Common myeloid progenitor, CD34-positive (primary cell): ENCODE results near the gene DTWD2.
"Not testable (repeated sequence)": the region's sequence is repeated elsewhere in the genome, so short reads cannot be mapped to it uniquely, and the experiment has no call there.

Experiments used
- CTCF ChIA-PET: fragments of 350-600 bp; sonication (Branson Sonifier 250); formaldehyde crosslinking; loops from one replicate; lab custom pipeline; 2021; ENCODE audit warnings: antibody characterized with exemption; lab: Charles Lee
- POLR2A ChIA-PET: fragments of 350-600 bp; sonication (Branson Sonifier 250); formaldehyde crosslinking; loops from one replicate; lab custom pipeline; 2021; ENCODE audit warnings: antibody characterized with exemption; lab: Charles Lee
- DNase-seq, 3 donors: peaks; one replicate each; pipeline versions ENCODE4 v3.0.0 to v3.0.0-alpha.2; 2013
- H3K27ac ChIP-seq, 2 experiments: 1 replicate in 1 of 2; 2 replicates in 1 of 2; pipeline ENCODE4 v1.7.0; 2013; ENCODE audit warnings: inconsistent platforms in 2 of 2, low read length in 2 of 2, mild to moderate bottlenecking in 2 of 2, low read depth in 1 of 2, moderate library complexity in 1 of 2; ENCODE audit not compliant: severe bottlenecking in 2 of 2, insufficient read depth in 1 of 2, poor library complexity in 1 of 2
- H3K27me3 ChIP-seq, 5 experiments: replicated peaks in 2 of 5; 1 replicate in 3 of 5; 2 replicates in 2 of 5; pipeline versions ENCODE4 v1.6.1 to v1.7.0; 2013; ENCODE audit warnings: low read length in 4 of 5, mild to moderate bottlenecking in 2 of 5, moderate library complexity in 2 of 5, inconsistent platforms in 1 of 5; ENCODE audit not compliant: insufficient read depth in 5 of 5, control insufficient read depth in 4 of 5
- H3K36me3 ChIP-seq, 4 experiments: 1 replicate in 2 of 4; 2 replicates in 2 of 4; pipeline versions ENCODE4 v1.6.1 to v1.7.0; 2013; ENCODE audit warnings: low read length in 3 of 4, control low read depth in 1 of 4, mild to moderate bottlenecking in 1 of 4; ENCODE audit not compliant: control insufficient read depth in 4 of 4, insufficient read depth in 4 of 4
- H3K4me1 ChIP-seq, 4 experiments: 1 replicate in 3 of 4; 2 replicates in 1 of 4; pipeline versions ENCODE4 v1.6.1 to v1.7.1; 2013; ENCODE audit warnings: low read length in 3 of 4, mild to moderate bottlenecking in 3 of 4, control low read depth in 1 of 4, inconsistent platforms in 1 of 4, moderate library complexity in 1 of 4; ENCODE audit not compliant: control insufficient read depth in 4 of 4, insufficient read depth in 4 of 4; ENCODE audit errors: control extremely low read depth in 1 of 4
- H3K4me3 ChIP-seq, 7 experiments: 1 replicate in 4 of 7; 2 replicates in 3 of 7; pipeline versions ENCODE4 v1.5.1 to v1.7.0; 2013; ENCODE audit warnings: mild to moderate bottlenecking in 7 of 7, low read length in 6 of 7, moderate library complexity in 6 of 7, inconsistent platforms in 2 of 7, low read depth in 2 of 7, control low read depth in 1 of 7; ENCODE audit not compliant: insufficient read depth in 4 of 7, control insufficient read depth in 1 of 7; ENCODE audit errors: extremely low read depth in 1 of 7
- H3K9me3 ChIP-seq, 5 experiments: 1 replicate in 4 of 5; 2 replicates in 1 of 5; pipeline versions ENCODE4 v1.6.1 to v1.7.1; 2013; ENCODE audit warnings: low read length in 4 of 5, mild to moderate bottlenecking in 2 of 5, inconsistent platforms in 1 of 5, low read depth in 1 of 5, moderate library complexity in 1 of 5; ENCODE audit not compliant: control insufficient read depth in 4 of 5, insufficient read depth in 2 of 5; ENCODE audit errors: control extremely low read depth in 1 of 5
- WGBS: methylation state at CpG from one replicate; pipeline ENCODE4 v1.1.5; 2013; ENCODE audit not compliant: insufficient coverage; 5-methylcytosine and 5-hydroxymethylcytosine counted together

Gene DTWD2

DNA sequence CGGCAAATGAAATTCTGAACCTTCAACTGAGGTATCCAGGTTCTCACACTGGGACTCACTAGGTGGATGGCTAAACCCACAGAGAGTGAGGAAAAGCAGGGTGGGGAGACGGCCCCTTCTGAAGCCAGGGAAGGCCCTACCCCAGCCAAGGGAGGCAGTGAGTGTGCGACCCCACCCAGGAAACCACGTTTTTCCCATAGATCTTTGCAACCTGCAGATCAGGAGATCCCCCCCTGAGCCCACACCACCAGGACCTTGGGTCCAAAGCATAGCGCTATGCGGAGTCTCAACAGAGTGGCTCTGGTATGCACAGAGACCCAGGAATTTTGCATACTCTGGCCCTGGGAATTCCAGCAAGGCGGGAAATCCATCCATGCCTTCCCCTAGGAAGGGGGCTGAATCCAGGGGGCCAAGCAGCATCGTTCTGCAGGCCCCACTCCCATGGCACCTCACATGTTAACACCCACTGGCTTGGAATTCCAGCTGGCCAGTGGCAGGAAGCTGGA lies 19.9 kb downstream of the DTWD2 start:
- Histone ChIP-seq H3K36me3 (peaks cover 0 to 3% (median 0%) of the 10 kb centered on the region in 4 experiments), H3K4me3 (no peak overlapping the region), H3K27ac (no peak overlapping the region), H3K4me1 (no peaks in the 10 kb centered on the region), H3K27me3 (no peaks in the 10 kb centered on the region), H3K9me3 (peaks cover 0 to 9% (median 2%) of the 10 kb centered on the region in 5 experiments)
- POLR2A ChIA-PET, result no interaction called here
- 93% methylated on average over 8 of the region's 8 CpGs for WGBS
- CTCF ChIA-PET, result no interaction called here
- DNase-seq, result no peak

DNA sequence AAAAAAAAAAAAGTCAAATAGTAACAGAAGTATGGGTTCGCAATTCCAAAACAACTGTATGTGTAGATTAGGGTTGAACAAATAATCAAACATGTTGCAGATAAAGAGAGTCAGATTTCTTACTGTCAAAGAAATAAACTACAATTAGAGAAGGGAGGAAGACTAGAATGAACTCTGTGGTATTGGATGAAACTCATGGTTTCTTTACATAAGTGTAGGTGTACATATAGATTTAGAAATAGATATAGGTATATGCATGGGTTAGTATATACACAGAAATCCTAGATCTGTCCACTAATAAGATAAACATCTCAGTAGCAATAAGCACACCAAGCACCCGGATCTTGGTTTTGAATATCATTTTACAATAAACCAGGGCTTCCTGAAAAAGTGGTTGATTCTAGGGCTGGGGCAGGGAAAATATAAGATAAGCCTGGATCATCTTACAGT lies 21.3 kb downstream of the DTWD2 start:
- Histone ChIP-seq H3K4me3 (no peak overlapping the region), H3K27ac (no peak overlapping the region), H3K4me1 (no peaks in the 10 kb centered on the region), H3K27me3 (no peaks in the 10 kb centered on the region), H3K9me3 (peaks cover 0 to 6% (median 0%) of the 10 kb centered on the region in 5 experiments), H3K36me3 (no peaks in the 10 kb centered on the region)
- POLR2A ChIA-PET, result no interaction called here
- CTCF ChIA-PET, result no interaction called here
- DNase-seq, result no peak
- no CpG with 5 or more reads among the region's 2 CpGs for WGBS

DNA sequence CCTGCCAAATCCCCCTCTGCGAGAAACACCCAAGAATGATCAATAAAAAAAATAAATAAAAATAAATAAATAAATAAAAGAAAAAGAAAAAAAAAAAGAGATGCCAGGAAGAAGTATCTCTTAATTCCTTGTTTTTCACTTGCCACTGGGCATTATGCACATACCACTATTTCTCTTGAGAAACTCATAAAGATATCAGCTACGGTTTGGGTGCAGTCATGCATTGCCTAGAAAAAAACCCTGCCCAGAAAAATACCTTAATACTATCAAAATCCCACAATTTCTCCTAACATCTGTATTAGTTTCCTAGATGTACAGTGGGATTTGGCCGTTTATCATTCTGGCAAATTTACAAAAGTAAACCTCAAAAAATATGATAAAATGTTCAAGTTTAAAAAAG lies 22.5 kb downstream of the DTWD2 start:
- whole genome bisulfite sequencing, result no CpG with 5 or more reads among the region's 3 CpGs

GRCh38 chr5:118964970-118965369 lies 23.4 kb downstream of the DTWD2 start:
- H3K36me3 ChIP-seq, H3K27ac ChIP-seq, DNase-seq, H3K4me1 ChIP-seq, POLR2A ChIA-PET, H3K4me3 ChIP-seq, H3K27me3 ChIP-seq, CTCF ChIA-PET, H3K9me3 ChIP-seq: not testable (repeated sequence)
- 96% methylated on average over 13 of the region's 34 CpGs for WGBS

More for the DNA sequence above, 22.5 kb downstream of the DTWD2 start:
- ChIA-PET CTCF (no interaction called here), POLR2A (no interaction called here)
- H3K4me3 ChIP-seq, result no peak overlapping the region
- H3K9me3 ChIP-seq, result no peaks in the 10 kb centered on the region
- no peak overlapping the region for H3K27ac ChIP-seq
- DNase-seq, result no peak
- no peaks in the 10 kb centered on the region for H3K36me3 ChIP-seq
- H3K27me3 ChIP-seq, result no peaks in the 10 kb centered on the region
- no peaks in the 10 kb centered on the region for H3K4me1 ChIP-seq

DNA sequence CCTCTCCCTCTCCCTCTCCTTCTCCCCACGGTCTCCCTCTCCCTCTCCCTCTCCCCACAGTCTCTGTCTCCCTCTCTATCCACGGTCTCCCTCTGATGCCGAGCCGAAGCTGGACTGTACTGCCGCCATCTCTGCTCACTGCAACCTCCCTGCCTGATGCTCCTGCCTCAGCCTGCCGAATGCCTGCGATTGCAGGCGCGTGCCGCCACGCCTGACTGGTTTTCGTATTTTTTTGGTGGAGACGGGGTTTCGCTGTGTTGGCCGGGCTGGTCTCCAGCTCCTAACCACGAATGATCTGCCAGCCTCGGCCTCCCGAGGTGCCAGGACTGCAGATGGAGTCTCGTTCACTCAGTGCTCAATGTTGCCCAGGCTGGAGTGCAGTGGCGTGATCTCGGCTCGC lies 24.0 kb downstream of the DTWD2 start:
- H3K4me3 ChIP-seq, H3K9me3 ChIP-seq, H3K27me3 ChIP-seq, H3K36me3 ChIP-seq, CTCF ChIA-PET, POLR2A ChIA-PET, H3K4me1 ChIP-seq, H3K27ac ChIP-seq, DNase-seq: not testable (repeated sequence)
- WGBS, result 91% methylated on average over 15 of the region's 22 CpGs

DNA sequence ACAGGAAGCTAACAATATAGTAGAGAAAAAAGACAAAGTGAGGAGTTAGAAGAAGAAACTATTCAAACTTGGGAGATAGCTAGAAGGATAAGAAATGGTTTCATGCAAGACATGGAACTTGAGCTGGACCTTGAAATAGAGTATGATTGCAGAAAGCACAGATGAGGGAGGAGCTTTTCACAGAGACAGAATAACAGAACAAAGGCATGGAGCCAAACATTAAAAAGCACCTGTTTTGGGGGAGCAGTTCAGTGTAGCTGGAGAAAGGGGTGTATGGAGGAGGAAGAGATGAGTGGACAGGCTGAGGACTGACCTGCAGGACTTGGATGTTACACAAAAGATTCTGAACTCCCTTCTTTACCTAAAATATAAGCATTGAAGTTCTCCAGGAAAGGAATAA lies 25.2 kb downstream of the DTWD2 start:
- ChIA-PET CTCF (no interaction called here), POLR2A (no interaction called here)
- no peaks in the 10 kb centered on the region for H3K27me3 ChIP-seq
- H3K36me3 ChIP-seq, result no peaks in the 10 kb centered on the region
- H3K9me3 ChIP-seq, result no peaks in the 10 kb centered on the region
- no peak overlapping the region for H3K27ac ChIP-seq
- DNase-seq, result no peak
- no peaks in the 10 kb centered on the region for H3K4me1 ChIP-seq
- no peak overlapping the region for H3K4me3 ChIP-seq

DNA sequence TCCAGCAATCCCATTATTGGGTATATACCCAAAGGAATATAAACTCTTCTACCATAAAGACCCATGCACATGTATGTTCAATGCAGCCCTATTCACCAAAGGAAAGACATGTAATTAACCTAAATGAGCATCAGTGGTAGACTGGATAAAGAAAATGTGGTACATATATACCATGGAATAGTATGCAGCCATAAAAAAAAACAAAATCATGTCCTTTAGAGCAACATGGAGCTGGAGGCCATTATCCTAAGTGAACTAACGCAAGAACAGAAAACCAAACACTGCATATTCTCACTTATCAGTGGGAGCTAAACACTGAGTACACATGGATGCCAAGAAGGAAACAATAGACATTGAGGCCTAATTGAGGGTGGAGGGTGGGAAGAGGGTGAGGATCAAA lies 27.8 kb downstream of the DTWD2 start:
- no CpG with 5 or more reads among the region's 1 CpG for WGBS
- ChIA-PET CTCF (no interaction called here), POLR2A (no interaction called here)
- H3K27me3 ChIP-seq, result no peaks in the 10 kb centered on the region
- H3K4me1 ChIP-seq, result no peaks in the 10 kb centered on the region
- H3K27ac ChIP-seq, result no peak overlapping the region
- DNase-seq, result no peak
- no peaks in the 10 kb centered on the region for H3K36me3 ChIP-seq
- no peak overlapping the region for H3K4me3 ChIP-seq
- no peaks in the 10 kb centered on the region for H3K9me3 ChIP-seq
